Measurements from ENCODE around the gene CCNY.
"Not testable (repeated sequence)": the region's sequence is repeated elsewhere in the genome, so short reads cannot be mapped to it uniquely, and the experiment has no call there.

DNA sequence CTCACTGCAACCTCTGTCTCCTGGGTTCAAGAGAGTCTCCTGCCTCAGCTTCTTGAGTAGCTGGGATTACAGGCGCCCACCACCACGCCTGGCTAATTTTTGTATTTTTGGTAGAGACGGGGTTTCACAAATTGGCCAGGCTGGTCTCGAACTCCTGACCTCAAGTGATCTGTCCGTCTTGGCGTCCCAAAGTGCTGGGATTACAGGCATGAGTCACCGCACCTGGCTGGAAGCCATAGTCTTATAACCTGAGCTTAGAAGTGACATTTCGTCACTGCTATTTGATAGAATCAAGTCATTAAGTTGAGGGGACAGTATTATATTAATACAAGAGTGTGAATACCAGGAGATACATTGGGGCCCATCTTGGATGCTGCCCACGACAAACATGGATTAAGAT, 17.9 kb downstream of the CCNY start:
- TF ChIP-seq, protein P1, sequence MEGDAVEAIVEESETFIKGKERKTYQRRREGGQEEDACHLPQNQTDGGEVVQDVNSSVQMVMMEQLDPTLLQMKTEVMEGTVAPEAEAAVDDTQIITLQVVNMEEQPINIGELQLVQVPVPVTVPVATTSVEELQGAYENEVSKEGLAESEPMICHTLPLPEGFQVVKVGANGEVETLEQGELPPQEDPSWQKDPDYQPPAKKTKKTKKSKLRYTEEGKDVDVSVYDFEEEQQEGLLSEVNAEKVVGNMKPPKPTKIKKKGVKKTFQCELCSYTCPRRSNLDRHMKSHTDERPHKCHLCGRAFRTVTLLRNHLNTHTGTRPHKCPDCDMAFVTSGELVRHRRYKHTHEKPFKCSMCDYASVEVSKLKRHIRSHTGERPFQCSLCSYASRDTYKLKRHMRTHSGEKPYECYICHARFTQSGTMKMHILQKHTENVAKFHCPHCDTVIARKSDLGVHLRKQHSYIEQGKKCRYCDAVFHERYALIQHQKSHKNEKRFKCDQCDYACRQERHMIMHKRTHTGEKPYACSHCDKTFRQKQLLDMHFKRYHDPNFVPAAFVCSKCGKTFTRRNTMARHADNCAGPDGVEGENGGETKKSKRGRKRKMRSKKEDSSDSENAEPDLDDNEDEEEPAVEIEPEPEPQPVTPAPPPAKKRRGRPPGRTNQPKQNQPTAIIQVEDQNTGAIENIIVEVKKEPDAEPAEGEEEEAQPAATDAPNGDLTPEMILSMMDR (conservative IDR thresholded peaks at IDR 0.05 in 1 of 2, IDR thresholded peaks at IDR 0.05 in 1 of 2; ENCODE audit: extremely low read depth in 1 of 2, insufficient read depth in 1 of 2, low read depth in 1 of 2, low read length in 2 of 2): not testable (repeated sequence)
- TF ChIP-seq EZH2 (IDR thresholded peaks at IDR 0.05; ENCODE audit: borderline replicate concordance, low read length): not testable (repeated sequence)

Measured in mammary epithelial cell (primary cell).